A549 treated with AZD9567 at 1 μM for 4 hours (cell line): ENCODE measurements around the gene ITGAL. TPM values are rescaled to one million over a fixed set of nuclear protein-coding genes. Genes with fewer than 3 reads are reported as not detected.

Experiments
- total RNA-seq: library from RNA; stranded (reverse); fragments of 200-300 nt; extraction: Qiagen RNA extraction; gene quantifications from 5 replicates; pipeline ENCODE4 v1.2.3, GENCODE V29; 2022; ENCODE audit not compliant: insufficient read depth

Gene ITGAL
- 0.03 to 0.23 TPM (median 0.11 TPM) in 4 of 5 replicates, not detected in the other for total RNA-seq

DNA sequence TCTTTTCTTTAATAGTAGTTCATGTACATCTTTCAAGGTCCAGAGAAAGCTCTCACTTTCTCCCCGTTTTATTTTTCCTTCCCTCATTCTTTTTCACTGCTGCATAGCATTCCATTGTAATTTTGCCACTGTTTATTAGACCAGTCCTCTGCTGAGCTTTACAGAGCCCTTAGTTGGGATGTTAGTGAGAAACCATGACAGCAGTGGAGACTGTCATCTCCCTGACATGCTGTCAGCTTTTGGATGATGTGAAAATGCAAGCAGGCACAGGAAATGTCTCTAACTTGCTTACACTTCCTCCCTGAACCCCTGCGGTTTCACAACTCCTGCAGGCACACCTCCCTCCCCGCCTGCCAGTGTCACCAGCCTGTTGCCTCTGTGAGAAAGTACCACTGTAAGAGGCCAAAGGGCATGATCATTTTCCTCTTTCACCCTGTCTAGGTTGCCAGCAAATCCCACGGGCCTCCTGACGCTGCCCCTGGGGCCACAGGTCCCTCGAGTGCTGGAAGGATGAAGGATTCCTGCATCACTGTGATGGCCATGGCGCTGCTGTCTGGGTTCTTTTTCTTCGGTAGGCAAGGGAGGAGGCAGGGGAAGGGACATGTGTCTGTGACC is at the start of gene ITGAL:
Gene ITGAL (plus strand): TSS at position 415 of the 615 bp plus-strand sequence. CDS start 96 bp downstream, at position 511.

DNA sequence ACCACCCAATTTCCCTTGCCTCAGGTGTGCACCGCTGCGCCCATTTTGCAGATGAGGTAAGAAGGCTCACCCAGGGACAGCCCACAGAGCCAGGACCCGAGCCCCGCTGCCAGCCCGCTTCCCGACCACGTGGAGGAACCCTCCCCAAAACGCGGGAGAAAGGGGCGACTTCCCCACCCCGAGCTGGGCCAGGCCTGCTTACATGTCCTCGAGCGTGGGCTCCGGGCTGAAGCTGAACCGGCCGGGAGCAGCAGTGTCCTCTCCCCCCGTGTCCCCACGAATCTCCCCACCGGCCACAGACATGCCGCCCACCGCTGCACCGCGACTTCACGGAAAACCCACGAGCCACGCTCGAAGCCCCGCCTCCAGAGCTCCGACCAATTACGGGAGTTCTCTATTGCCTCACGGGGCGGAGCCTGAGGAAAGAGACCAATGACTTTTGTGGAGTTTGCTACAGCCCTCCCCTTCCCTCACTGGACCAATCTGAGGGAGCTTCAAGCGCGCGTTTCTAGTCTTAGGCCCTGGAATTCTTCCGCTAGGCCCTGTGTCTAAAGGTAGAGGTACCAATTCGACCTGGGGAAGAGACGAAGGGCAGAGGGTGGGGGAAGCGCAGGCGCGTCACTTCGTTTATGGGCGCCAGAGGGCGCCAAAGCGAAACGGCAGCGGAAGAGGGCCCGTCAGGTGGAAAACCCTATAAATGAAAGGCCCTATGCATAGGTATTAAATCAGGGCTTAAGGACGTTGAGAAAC is 42.7 kb upstream of the ITGAL start, which contains the start of gene DCTPP1:
Gene DCTPP1 (minus strand): TSS at position 353 of the 750 bp plus-strand sequence. CDS start 50 bp downstream, at position 303.

DNA sequence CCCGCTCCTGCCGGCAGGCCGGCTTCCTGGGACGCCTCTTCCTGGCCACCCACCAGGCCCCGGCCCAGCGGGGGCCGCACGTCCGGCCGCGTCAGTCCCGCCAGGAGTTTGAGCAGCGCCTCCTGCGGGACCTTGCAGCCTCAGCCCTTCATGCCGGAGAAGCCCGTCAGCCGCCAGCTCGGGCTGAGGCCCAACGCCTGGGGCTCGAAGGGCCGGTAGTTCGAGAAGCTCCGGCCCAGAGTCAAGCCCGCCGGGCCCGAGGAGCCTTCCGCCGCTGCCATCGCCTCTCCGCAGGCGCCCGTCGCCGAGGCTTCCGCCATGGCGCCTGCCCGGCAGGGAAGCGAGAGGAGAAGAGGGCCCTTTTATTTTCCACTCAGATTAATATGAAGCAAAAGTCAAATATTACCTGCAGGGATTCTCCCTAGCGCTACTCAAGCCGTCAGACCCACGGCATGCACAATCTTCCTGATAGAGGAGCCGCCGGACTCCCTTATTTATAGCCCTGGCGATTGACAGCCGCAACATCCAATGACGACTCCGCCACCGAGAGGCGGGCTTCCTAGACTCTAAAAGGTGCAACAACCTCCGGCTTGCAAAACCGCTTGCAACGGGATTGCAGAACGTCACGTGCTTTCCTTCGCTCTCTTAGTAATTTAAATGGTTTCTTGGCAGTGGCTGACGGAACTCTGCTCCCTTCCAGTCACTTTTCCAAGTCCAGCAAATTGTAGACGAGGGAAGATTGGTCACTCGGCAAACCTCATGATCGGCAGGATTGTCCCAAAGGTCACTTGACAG is 26.9 kb upstream of the ITGAL start, which contains the start of gene SEPHS2:
Gene SEPHS2 (minus strand): TSS at position 467 of the 795 bp plus-strand sequence. CDS start 147 bp downstream, at position 320.

GRCh38 chr16:30526137-30526822 is 53.7 kb downstream of the ITGAL start, which contains the start of gene ZNF768:
TSS of gene ZNF768 (minus strand) at chr16:30526566. CDS start at chr16:30526413, 153 bp downstream.

DNA sequence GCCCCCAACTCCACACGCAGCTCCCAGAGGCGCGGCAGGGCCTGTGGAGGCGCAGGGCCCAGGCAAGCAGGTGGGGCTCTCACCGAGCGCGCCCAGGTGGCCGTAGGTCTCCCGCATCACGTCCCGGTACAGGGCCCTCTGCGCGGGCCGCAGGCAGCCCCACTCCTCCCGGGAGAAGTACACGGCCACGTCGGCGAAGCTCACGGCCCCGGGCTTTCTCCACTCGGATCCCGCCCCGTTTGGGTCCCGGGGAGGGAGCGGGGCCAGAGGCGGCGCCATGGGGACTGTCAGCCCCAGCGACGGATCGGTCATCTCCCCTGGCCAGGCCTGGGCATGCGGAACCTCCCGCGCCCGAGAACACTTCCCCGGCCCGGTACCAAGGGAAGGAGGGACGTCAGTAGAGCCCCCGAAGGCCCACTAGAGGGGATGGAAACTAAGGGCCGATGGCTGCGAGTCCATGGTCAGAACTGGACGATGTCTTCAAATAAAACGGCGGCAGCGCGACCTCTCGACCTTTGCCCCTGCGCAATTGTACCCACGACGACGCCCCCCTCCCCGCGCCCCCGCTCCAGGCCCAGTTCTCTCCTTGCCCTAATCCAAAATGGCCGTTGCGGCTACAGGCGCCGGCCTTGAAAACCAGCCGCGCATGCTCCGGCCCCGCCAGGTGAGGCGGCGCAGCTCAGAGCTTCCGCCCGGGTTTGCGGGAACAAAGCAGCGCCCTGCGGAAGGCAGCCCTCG is 62.0 kb downstream of the ITGAL start, which contains the start of gene ZNF747:
Gene ZNF747 (minus strand): TSS at position 491 of the 738 bp plus-strand sequence. CDS start 179 bp downstream, at position 312.

GRCh38 chr16:30557957-30558788 is 85.6 kb downstream of the ITGAL start, which contains the start of gene ZNF764:
TSS of gene ZNF764 (minus strand) at chr16:30558374. CDS start at chr16:30558182, 192 bp downstream.

GRCh38 chr16:30571445-30572322 is 99.1 kb downstream of the ITGAL start, which contains the start of gene ZNF688:
TSS of gene ZNF688 (minus strand) at chr16:30571714. CDS start at chr16:30571629, 85 bp downstream.

Other genes with a start within 250 kb of the ITGAL start
- gene NPIPB13, start 224.3 kb upstream of the ITGAL start, total RNA-seq = 2.7 to 3.0 TPM (median 2.8 TPM) in 4 of 5 replicates, not detected in the other
- gene CD2BP2, start 117.4 kb upstream of the ITGAL start, total RNA-seq = 63.2 to 69.6 TPM (median 67.9 TPM) in 5 replicates
- 20.4 to 31.0 TPM (median 30.3 TPM) in 5 replicates for gene TBC1D10B, start 102.2 kb upstream of the ITGAL start, total RNA-seq
- gene MYL11, start 97.9 kb upstream of the ITGAL start, total RNA-seq = 0.14 to 0.69 TPM (median 0.57 TPM) in 3 of 5 replicates, not detected in the others
- gene SEPTIN1, start 90.2 kb upstream of the ITGAL start, total RNA-seq = 2.0 to 2.3 TPM (median 2.1 TPM) in 4 of 5 replicates, not detected in the other
- 13.4 to 15.0 TPM (median 14.1 TPM) in 5 replicates for gene ZNF48, start 77.3 kb upstream of the ITGAL start, total RNA-seq
- gene ZNF771, start 65.1 kb upstream of the ITGAL start, total RNA-seq = 1.4 to 6.2 TPM (median 5.9 TPM) in 5 replicates
- 103 to 132 TPM (median 123 TPM) in 5 replicates for gene DCTPP1, start 42.7 kb upstream of the ITGAL start, total RNA-seq
- gene SEPHS2, start 26.9 kb upstream of the ITGAL start, total RNA-seq = 47.7 to 51.4 TPM (median 49.2 TPM) in 5 replicates
- 44.5 to 46.8 TPM (median 45.0 TPM) in 5 replicates for gene ZNF768, start 53.8 kb downstream of the ITGAL start, total RNA-seq
- gene ZNF747, start 62.1 kb downstream of the ITGAL start, total RNA-seq = 2.7 to 4.1 TPM (median 3.6 TPM) in 5 replicates
- 2.6 to 6.4 TPM (median 5.3 TPM) in 5 replicates for gene ZNF764, start 85.6 kb downstream of the ITGAL start, total RNA-seq
- gene ZNF688, start 99.0 kb downstream of the ITGAL start, total RNA-seq = 4.0 to 7.2 TPM (median 6.5 TPM) in 5 replicates
- not detected in 5 replicates for gene ZNF785, start 113.0 kb downstream of the ITGAL start, total RNA-seq
- 6.6 to 12.3 TPM (median 7.1 TPM) in 5 replicates for gene ZNF689, start 137.6 kb downstream of the ITGAL start, total RNA-seq
- gene PRR14, start 178.2 kb downstream of the ITGAL start, total RNA-seq = 16.0 to 27.0 TPM (median 24.8 TPM) in 5 replicates
- gene FBRS, start 185.7 kb downstream of the ITGAL start, total RNA-seq = 24.2 to 42.2 TPM (median 40.4 TPM) in 5 replicates
- gene SRCAP, start 226.4 kb downstream of the ITGAL start, total RNA-seq = 9.8 to 26.9 TPM (median 22.2 TPM) in 5 replicates